Measurements from ENCODE around the gene ARID3C.

GRCh38 chr9:34646211-34647083, 17.6 kb upstream of the ARID3C start, which contains the start of gene GALT:
- peak; percentile 72 for TF ChIP-seq CTCF (conservative IDR thresholded peaks at IDR 0.05; ENCODE audit: low read length)
- no peak for TF ChIP-seq EZH2phosphoT487 (IDR thresholded peaks at IDR 0.05; ENCODE audit: borderline replicate concordance)

All from Loucy (cell line).